ENCODE data around the gene PIH1D1.
"Not testable (repeated sequence)": the region's sequence is repeated elsewhere in the genome, so short reads cannot be mapped to it uniquely, and the experiment has no call there.

The PIH1D1 gene

GRCh38 chr19:49481020-49481683 lies 29.5 kb upstream of the PIH1D1 start:
- DNase-seq (ENCODE audit: low spot score) = no peak

GRCh38 chr19:49479975-49480628 lies 28.5 kb upstream of the PIH1D1 start:
- DNase-seq (ENCODE audit: low spot score) = no peak

- DNase-seq (ENCODE audit: low spot score) = peak; percentile 75
These were observed 24.6 kb upstream of the PIH1D1 start for GRCh38 chr19:49475995-49476880.

- no peak for DNase-seq (ENCODE audit: low spot score)
These were observed 23.7 kb upstream of the PIH1D1 start for GRCh38 chr19:49475191-49475917.

- DNase-seq (ENCODE audit: low spot score) = no peak
These were observed 22.9 kb upstream of the PIH1D1 start for GRCh38 chr19:49474542-49474924.

- peak; percentile 93 for DNase-seq (ENCODE audit: low spot score)
These were observed 22.4 kb upstream of the PIH1D1 start, which contains the start of gene FLT3LG for GRCh38 chr19:49473868-49474541. Gene FLT3LG (plus strand): TSS chr19:49474215. CDS start chr19:49474640, 425 bp downstream.

GRCh38 chr19:49473501-49473867 lies 21.9 kb upstream of the PIH1D1 start:
- not testable (repeated sequence) for DNase-seq (ENCODE audit: low spot score)

- DNase-seq (ENCODE audit: low spot score) = no peak
These were observed 21.3 kb upstream of the PIH1D1 start for GRCh38 chr19:49472936-49473335.

GRCh38 chr19:49470615-49470978 lies 19.0 kb upstream of the PIH1D1 start:
- no peak for DNase-seq (ENCODE audit: low spot score)

- DNase-seq (ENCODE audit: low spot score) = no peak
These were observed 18.4 kb upstream of the PIH1D1 start for GRCh38 chr19:49469828-49470614.

- DNase-seq (ENCODE audit: low spot score) = no peak
These were observed 17.3 kb upstream of the PIH1D1 start for GRCh38 chr19:49468746-49469447.

- no peak for DNase-seq (ENCODE audit: low spot score)
These were observed 16.6 kb upstream of the PIH1D1 start for GRCh38 chr19:49468199-49468598.

GRCh38 chr19:49465371-49465770 lies 13.8 kb upstream of the PIH1D1 start:
- DNase-seq (ENCODE audit: low spot score) = no peak

- no peak for DNase-seq (ENCODE audit: low spot score)
These were observed 12.5 kb upstream of the PIH1D1 start for GRCh38 chr19:49463960-49464740.

GRCh38 chr19:49462492-49462891 lies 10.9 kb upstream of the PIH1D1 start:
- no peak for DNase-seq (ENCODE audit: low spot score)

- DNase-seq (ENCODE audit: low spot score) = no peak
These were observed 10.0 kb upstream of the PIH1D1 start for GRCh38 chr19:49461656-49462055.

- DNase-seq (ENCODE audit: low spot score) = not testable (repeated sequence)
These were observed 9.5 kb upstream of the PIH1D1 start for GRCh38 chr19:49461130-49461529.

- DNase-seq (ENCODE audit: low spot score) = no peak
These were observed 7.8 kb upstream of the PIH1D1 start for GRCh38 chr19:49459388-49459787.

- no peak for DNase-seq (ENCODE audit: low spot score)
These were observed 6.9 kb upstream of the PIH1D1 start for GRCh38 chr19:49458567-49458903.

- DNase-seq (ENCODE audit: low spot score) = no peak
These were observed 4.7 kb upstream of the PIH1D1 start for GRCh38 chr19:49456326-49456725.

All from HuH-7.5 (cell line).